NCI-H82 (cell line): ENCODE data around the gene HMGN2.

ENCODE experiments used
- DNase-seq: peaks from one replicate; lab custom pipeline; 2025; lab: John Stamatoyannopoulos, UW

The HMGN2 gene

GRCh38 chr1:26472320-26472900 lies at the start of gene HMGN2:
Gene HMGN2 (plus strand): TSS chr1:26472440. CDS start chr1:26472613, 173 bp downstream.
- DNase-seq = peak; percentile 99

GRCh38 chr1:26429721-26430120 lies 42.5 kb upstream of the HMGN2 start:
- DNase-seq = no peak

GRCh38 chr1:26431979-26432695 lies 40.1 kb upstream of the HMGN2 start, which contains the start of gene DHDDS:
Gene DHDDS (plus strand): TSS chr1:26432321. CDS start chr1:26432946, 625 bp downstream.
- DNase-seq = peak; percentile 99

GRCh38 chr1:26432793-26433192 lies 39.4 kb upstream of the HMGN2 start:
- DNase-seq = no peak

GRCh38 chr1:26434161-26434752 lies 38.0 kb upstream of the HMGN2 start:
- DNase-seq = no peak

GRCh38 chr1:26438041-26438440 lies 34.2 kb upstream of the HMGN2 start:
- no peak for DNase-seq

- no peak for DNase-seq
Observed at GRCh38 chr1:26440259-26440658, 32.0 kb upstream of the HMGN2 start.

- DNase-seq = no peak
Observed at GRCh38 chr1:26449868-26450267, 22.4 kb upstream of the HMGN2 start.

GRCh38 chr1:26450908-26451307 lies 21.3 kb upstream of the HMGN2 start:
- DNase-seq = no peak

GRCh38 chr1:26452459-26453183 lies 19.6 kb upstream of the HMGN2 start:
- DNase-seq = no peak

- DNase-seq = no peak
Observed at GRCh38 chr1:26459148-26459547, 13.1 kb upstream of the HMGN2 start.

GRCh38 chr1:26459573-26460031 lies 12.6 kb upstream of the HMGN2 start:
- DNase-seq = peak; percentile 47

- DNase-seq = peak; percentile 75
Observed at GRCh38 chr1:26468911-26469310, 3.3 kb upstream of the HMGN2 start.

- DNase-seq = peak; percentile 97
Observed at GRCh38 chr1:26469558-26469957, 2.7 kb upstream of the HMGN2 start.

- DNase-seq = peak; percentile 92
Observed at GRCh38 chr1:26470878-26471497, 1.3 kb upstream of the HMGN2 start.

GRCh38 chr1:26471498-26472319 lies 531 bp upstream of the HMGN2 start:
- peak; percentile 93 for DNase-seq

- peak; percentile 97 for DNase-seq
Observed at GRCh38 chr1:26472901-26473845, 933 bp downstream of the HMGN2 start.

- DNase-seq = no peak
Observed at GRCh38 chr1:26474818-26475217, 2.6 kb downstream of the HMGN2 start.

GRCh38 chr1:26475989-26476388 lies 3.7 kb downstream of the HMGN2 start:
- DNase-seq = no peak

- peak; percentile 49 for DNase-seq
Observed at GRCh38 chr1:26476958-26477357, 4.7 kb downstream of the HMGN2 start.
